Measurements from ENCODE around the gene MSANTD4. TPM values are rescaled to one million over a fixed set of nuclear protein-coding genes. Genes with fewer than 3 reads are reported as not detected.

MSANTD4 gene
- total RNA-seq, 1 donor from 2014 or later: 20.9 TPM

DNA sequence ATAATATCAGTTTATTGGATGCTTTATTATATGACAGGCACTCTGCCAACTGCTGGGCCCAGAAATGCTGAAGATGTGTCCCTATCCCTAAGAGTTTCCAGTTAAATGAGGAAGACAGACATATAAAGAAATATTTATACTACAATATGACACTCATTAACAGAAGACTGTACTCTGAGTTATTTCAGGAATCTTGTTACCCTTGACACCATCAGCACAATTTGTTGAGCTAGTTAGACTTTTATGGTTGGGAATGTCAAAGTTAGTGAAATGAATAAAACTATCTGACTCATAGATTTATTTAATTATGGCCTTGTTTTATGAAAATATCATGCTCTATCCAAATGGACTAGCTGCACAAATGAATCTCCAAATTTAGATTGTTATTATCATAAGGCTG, 25.6 kb upstream of the MSANTD4 start:
- no peaks in the 10 kb centered on the region for H3K27me3 ChIP-seq (ENCODE audit: control insufficient read depth in 3 of 3, insufficient read depth in 3 of 3, low read length in 3 of 3)
- no peak overlapping the region for H3K27ac ChIP-seq (ENCODE audit: low read depth, low read length)
- H3K36me3 ChIP-seq (ENCODE audit: control insufficient read depth in 3 of 3, insufficient read depth in 3 of 3, low read length in 3 of 3): no peaks in the 10 kb centered on the region
- no peaks in the 10 kb centered on the region for H3K4me1 ChIP-seq (ENCODE audit: control insufficient read depth in 3 of 3, insufficient read depth in 3 of 3, low read length in 3 of 3)
- no peak overlapping the region for H3K9ac ChIP-seq (ENCODE audit: low read depth in 1 of 3, low read length in 3 of 3)
- H3K9me3 ChIP-seq (ENCODE audit: control insufficient read depth in 3 of 3, low read length in 3 of 3): no peaks in the 10 kb centered on the region
- H3K4me3 ChIP-seq (ENCODE audit: low read length in 3 of 3): no peak overlapping the region

DNA sequence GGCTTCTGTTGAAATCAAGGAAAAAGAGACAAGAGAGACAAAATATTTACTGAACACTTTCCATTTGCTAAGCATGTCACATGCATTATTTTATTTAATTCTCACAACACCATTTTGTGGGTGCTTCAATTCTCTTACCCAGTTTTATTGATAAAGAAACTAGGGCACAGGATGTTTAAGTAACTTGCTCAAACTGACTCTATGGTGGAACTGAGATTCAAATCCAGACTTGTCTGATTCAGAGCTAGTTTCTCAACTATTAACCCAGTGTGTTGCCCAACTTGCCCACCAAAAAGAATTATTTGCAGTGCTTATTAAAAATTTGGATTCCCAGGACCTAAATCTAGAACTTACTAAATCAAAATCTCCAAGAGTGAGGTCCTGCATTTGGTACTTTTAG, 21.5 kb upstream of the MSANTD4 start:
- H3K4me3 ChIP-seq (ENCODE audit: low read length in 3 of 3): no peak overlapping the region
- H3K9ac ChIP-seq (ENCODE audit: low read depth in 1 of 3, low read length in 3 of 3): no peak overlapping the region
- no peaks in the 10 kb centered on the region for H3K4me1 ChIP-seq (ENCODE audit: control insufficient read depth in 3 of 3, insufficient read depth in 3 of 3, low read length in 3 of 3)
- H3K9me3 ChIP-seq (ENCODE audit: control insufficient read depth in 3 of 3, low read length in 3 of 3): no peaks in the 10 kb centered on the region
- H3K27ac ChIP-seq (ENCODE audit: low read depth, low read length): no peak overlapping the region
- H3K36me3 ChIP-seq (ENCODE audit: control insufficient read depth in 3 of 3, insufficient read depth in 3 of 3, low read length in 3 of 3): no peaks in the 10 kb centered on the region
- H3K27me3 ChIP-seq (ENCODE audit: control insufficient read depth in 3 of 3, insufficient read depth in 3 of 3, low read length in 3 of 3): no peaks in the 10 kb centered on the region

DNA sequence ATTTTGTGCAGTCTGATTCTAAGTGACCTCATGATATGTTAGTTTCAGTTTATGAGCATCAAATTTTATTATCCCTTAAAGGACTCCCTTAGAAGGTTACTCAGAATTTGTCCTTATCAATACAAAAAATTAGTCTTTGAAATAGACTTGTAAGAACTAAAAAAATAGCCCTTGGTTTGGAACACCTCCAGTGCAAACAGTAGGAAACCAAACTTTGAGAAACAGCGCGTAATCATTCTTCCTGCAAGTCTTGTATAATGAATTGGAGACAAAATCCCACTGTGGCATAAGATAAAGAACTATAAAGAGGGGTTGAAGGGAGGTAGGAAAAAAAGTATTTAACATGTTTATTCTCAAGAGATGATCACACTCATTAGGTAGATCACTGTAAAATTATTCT, 10.8 kb upstream of the MSANTD4 start:
- Histone ChIP-seq H3K4me1 (ENCODE audit: control insufficient read depth in 3 of 3, insufficient read depth in 3 of 3, low read length in 3 of 3) (no peaks in the 10 kb centered on the region), H3K9ac (ENCODE audit: low read depth in 1 of 3, low read length in 3 of 3) (no peak overlapping the region), H3K27ac (ENCODE audit: low read depth, low read length) (no peak overlapping the region), H3K9me3 (ENCODE audit: control insufficient read depth in 3 of 3, low read length in 3 of 3) (no peaks in the 10 kb centered on the region), H3K4me3 (ENCODE audit: low read length in 3 of 3) (no peak overlapping the region), H3K36me3 (ENCODE audit: control insufficient read depth in 3 of 3, insufficient read depth in 3 of 3, low read length in 3 of 3) (no peaks in the 10 kb centered on the region), H3K27me3 (ENCODE audit: control insufficient read depth in 3 of 3, insufficient read depth in 3 of 3, low read length in 3 of 3) (no peaks in the 10 kb centered on the region)

DNA sequence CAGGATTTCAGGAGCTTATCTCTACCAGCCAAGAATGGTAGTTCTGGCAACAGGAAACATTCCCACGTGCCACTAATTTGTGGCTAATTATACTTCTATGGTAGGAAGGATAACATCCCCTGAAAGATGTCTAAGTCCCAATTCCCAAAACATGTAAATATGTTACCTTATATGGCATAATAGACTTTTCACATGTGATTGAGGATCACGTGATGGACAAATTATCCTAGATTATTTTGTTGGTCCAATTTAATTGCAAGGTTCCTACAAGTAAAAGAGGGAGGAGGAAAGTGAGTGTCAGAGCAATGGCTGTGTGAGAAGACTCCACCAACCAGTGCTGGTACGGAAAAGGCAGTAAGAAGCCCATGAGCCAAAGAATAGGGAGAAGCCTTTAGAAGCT, 9.9 kb upstream of the MSANTD4 start:
- Histone ChIP-seq H3K9ac (ENCODE audit: low read depth in 1 of 3, low read length in 3 of 3) (no peak overlapping the region), H3K27ac (ENCODE audit: low read depth, low read length) (no peak overlapping the region), H3K27me3 (ENCODE audit: control insufficient read depth in 3 of 3, insufficient read depth in 3 of 3, low read length in 3 of 3) (no peaks in the 10 kb centered on the region), H3K36me3 (ENCODE audit: control insufficient read depth in 3 of 3, insufficient read depth in 3 of 3, low read length in 3 of 3) (no peaks in the 10 kb centered on the region), H3K9me3 (ENCODE audit: control insufficient read depth in 3 of 3, low read length in 3 of 3) (no peaks in the 10 kb centered on the region), H3K4me3 (ENCODE audit: low read length in 3 of 3) (no peak overlapping the region), H3K4me1 (ENCODE audit: control insufficient read depth in 3 of 3, insufficient read depth in 3 of 3, low read length in 3 of 3) (no peaks in the 10 kb centered on the region)

DNA sequence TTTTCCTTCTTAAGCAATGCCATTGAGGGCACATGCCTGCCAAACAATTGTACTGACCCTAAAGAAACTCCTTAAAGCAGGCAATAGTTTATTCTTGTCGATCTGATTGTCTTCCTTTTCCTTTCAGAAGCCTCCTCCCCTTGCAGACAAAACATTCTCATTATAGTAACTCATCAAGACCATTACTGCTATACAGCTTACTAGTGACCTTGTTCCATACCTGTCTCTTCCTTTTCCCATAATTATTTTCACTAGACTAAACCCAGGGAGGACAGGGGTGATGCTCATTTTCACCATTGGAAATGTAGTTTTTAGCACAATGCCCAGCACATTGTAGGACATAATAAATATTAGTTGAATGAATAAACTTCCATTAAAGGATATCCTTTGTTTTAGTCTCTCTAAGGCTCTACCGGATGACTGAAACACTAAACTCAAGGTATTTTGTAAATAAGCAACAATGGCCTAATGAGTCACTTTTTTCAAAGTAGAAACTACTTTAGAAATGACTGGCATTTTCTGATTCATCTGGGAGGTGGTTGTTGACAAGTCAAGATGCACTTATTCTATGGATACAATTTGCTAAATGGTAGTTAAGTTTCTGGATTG, 9.3 kb upstream of the MSANTD4 start:
- no peaks in the 10 kb centered on the region for H3K27me3 ChIP-seq (ENCODE audit: control insufficient read depth in 3 of 3, insufficient read depth in 3 of 3, low read length in 3 of 3)
- no peak overlapping the region for H3K4me3 ChIP-seq (ENCODE audit: low read length in 3 of 3)
- no peak overlapping the region for H3K9ac ChIP-seq (ENCODE audit: low read depth in 1 of 3, low read length in 3 of 3)
- no peaks in the 10 kb centered on the region for H3K9me3 ChIP-seq (ENCODE audit: control insufficient read depth in 3 of 3, low read length in 3 of 3)
- no peaks in the 10 kb centered on the region for H3K4me1 ChIP-seq (ENCODE audit: control insufficient read depth in 3 of 3, insufficient read depth in 3 of 3, low read length in 3 of 3)
- no peak overlapping the region for H3K27ac ChIP-seq (ENCODE audit: low read depth, low read length)
- H3K36me3 ChIP-seq (ENCODE audit: control insufficient read depth in 3 of 3, insufficient read depth in 3 of 3, low read length in 3 of 3): no peaks in the 10 kb centered on the region

DNA sequence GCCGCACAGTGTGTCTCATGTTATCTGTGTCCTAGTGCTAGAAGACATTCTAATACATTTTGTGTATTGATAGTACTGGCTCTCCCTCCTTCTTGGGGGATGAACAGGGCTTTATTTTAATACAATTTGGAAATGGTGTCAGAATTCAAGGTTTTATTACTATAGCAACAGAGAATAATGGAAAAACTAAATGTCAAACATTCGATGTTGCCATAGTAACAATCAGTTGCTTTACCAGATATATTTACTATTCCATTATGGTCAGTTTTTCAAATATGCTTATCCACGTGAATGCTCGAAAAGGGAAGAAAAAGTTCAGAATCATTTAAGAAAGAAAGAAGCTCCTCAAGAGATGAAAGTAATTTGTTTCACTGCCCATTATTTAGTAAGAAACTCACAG, 8.6 kb upstream of the MSANTD4 start:
- Histone ChIP-seq H3K4me1 (ENCODE audit: control insufficient read depth in 3 of 3, insufficient read depth in 3 of 3, low read length in 3 of 3) (no peaks in the 10 kb centered on the region), H3K27me3 (ENCODE audit: control insufficient read depth in 3 of 3, insufficient read depth in 3 of 3, low read length in 3 of 3) (no peaks in the 10 kb centered on the region), H3K27ac (ENCODE audit: low read depth, low read length) (no peak overlapping the region), H3K9me3 (ENCODE audit: control insufficient read depth in 3 of 3, low read length in 3 of 3) (no peaks in the 10 kb centered on the region), H3K9ac (ENCODE audit: low read depth in 1 of 3, low read length in 3 of 3) (no peak overlapping the region), H3K4me3 (ENCODE audit: low read length in 3 of 3) (no peak overlapping the region), H3K36me3 (ENCODE audit: control insufficient read depth in 3 of 3, insufficient read depth in 3 of 3, low read length in 3 of 3) (no peaks in the 10 kb centered on the region)

DNA sequence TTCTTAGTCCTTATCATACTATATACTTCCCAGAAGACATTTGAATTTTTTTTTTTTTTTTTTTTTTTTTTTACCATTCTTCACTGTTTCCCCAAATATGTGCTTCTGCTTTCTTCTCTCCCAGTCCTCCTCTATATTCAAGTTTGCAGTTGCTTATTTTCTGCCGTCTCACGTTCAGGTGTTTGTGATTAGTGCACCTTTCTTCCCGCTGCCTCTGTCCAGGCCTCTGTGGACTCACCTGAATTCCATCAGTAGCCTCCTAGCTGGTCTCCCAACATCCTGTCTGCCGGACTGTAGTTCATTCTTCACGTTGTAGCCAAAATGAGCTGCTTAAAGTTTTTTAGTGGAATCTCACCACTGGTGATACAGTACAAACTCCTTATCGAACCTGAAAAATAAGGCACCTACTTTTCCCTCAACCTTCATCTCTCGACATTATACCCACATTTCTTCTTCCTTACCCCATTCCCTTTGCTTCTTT, 795 bp upstream of the MSANTD4 start:
- Histone ChIP-seq H3K9ac (ENCODE audit: low read depth in 1 of 3, low read length in 3 of 3) (peak overlapping the region in 1 of 3 donors; percentile 69), H3K9me3 (ENCODE audit: control insufficient read depth in 3 of 3, low read length in 3 of 3) (no peaks in the 10 kb centered on the region), H3K27me3 (ENCODE audit: control insufficient read depth in 3 of 3, insufficient read depth in 3 of 3, low read length in 3 of 3) (no peaks in the 10 kb centered on the region), H3K4me3 (ENCODE audit: low read length in 3 of 3) (peak overlapping the region; percentile 89 to 97 (median 89)), H3K4me1 (ENCODE audit: control insufficient read depth in 3 of 3, insufficient read depth in 3 of 3, low read length in 3 of 3) (peaks cover 7 to 14% (median 10%) of the 10 kb centered on the region in 3 donors), H3K27ac (ENCODE audit: low read depth, low read length) (peak overlapping the region; percentile 34), H3K36me3 (ENCODE audit: control insufficient read depth in 3 of 3, insufficient read depth in 3 of 3, low read length in 3 of 3) (no peaks in the 10 kb centered on the region)

DNA sequence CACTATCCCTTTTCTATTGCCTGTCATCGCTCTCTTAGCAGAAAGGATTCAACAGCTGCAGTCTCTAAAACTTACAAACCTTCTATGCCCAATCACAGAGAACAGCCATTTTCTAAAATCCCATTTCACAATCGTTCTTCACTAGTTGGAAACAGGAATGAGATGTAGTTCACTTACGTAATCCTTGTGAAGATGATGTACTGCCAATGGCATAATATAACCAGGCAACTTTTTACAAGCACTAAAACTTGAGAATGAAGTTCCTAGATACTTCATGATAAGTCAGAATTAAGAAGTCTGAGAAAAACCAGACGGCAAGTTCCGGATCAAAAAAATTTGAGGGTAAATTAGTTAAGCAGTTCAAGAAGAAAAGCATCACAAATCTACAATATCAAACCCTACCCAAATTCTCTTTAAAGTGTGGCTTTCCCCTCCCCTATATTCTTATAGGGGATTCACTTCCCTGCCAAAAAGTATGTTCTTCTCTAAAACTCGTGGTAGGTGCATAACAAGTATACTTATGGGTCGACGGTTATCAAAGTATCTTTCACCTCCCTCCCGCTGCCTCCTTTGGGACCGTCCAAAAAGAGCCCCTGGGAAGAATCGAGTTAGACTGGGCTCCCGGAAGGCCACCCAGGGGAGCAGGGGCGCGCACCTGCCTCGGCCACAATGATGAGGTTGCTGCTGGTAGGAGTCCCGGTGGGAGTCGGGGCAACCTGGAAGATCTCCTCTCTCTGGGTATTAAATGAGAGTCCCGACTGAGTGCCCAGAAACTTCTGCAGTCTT, 666 bp downstream of the MSANTD4 start:
- Histone ChIP-seq H3K27me3 (ENCODE audit: control insufficient read depth in 3 of 3, insufficient read depth in 3 of 3, low read length in 3 of 3) (no peaks in the 10 kb centered on the region), H3K4me3 (ENCODE audit: low read length in 3 of 3) (peak overlapping the region; percentile 89 to 97 (median 89)), H3K9ac (ENCODE audit: low read depth in 1 of 3, low read length in 3 of 3) (peak overlapping the region; percentile 80 to 84 (median 80)), H3K4me1 (ENCODE audit: control insufficient read depth in 3 of 3, insufficient read depth in 3 of 3, low read length in 3 of 3) (peaks cover 7 to 14% (median 10%) of the 10 kb centered on the region in 3 donors), H3K9me3 (ENCODE audit: control insufficient read depth in 3 of 3, low read length in 3 of 3) (no peaks in the 10 kb centered on the region), H3K27ac (ENCODE audit: low read depth, low read length) (peak overlapping the region; percentile 55), H3K36me3 (ENCODE audit: control insufficient read depth in 3 of 3, insufficient read depth in 3 of 3, low read length in 3 of 3) (no peaks in the 10 kb centered on the region)

DNA sequence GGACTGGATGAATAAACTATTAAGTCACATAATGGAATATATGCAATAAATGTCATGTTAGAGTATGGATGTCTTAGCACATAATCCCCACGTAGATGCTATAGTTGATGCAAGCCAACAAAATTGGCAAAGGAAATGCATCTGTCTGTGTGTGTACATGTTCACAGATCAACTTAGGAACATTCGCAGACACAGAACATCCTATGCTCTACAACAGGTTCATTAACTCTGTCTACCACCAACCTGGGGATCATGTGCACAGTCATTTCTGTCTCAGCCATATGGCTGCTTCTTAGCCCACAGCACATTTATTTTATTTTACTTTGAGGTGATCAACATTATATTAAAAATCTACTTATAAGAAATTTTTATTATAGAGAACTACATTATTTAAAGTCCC, 4.9 kb downstream of the MSANTD4 start:
- no peaks in the 10 kb centered on the region for H3K9me3 ChIP-seq (ENCODE audit: control insufficient read depth in 3 of 3, low read length in 3 of 3)
- H3K36me3 ChIP-seq (ENCODE audit: control insufficient read depth in 3 of 3, insufficient read depth in 3 of 3, low read length in 3 of 3): no peaks in the 10 kb centered on the region
- H3K9ac ChIP-seq (ENCODE audit: low read depth in 1 of 3, low read length in 3 of 3): no peak overlapping the region
- H3K4me1 ChIP-seq (ENCODE audit: control insufficient read depth in 3 of 3, insufficient read depth in 3 of 3, low read length in 3 of 3): peaks cover 10 to 18% (median 12%) of the 10 kb centered on the region in 3 donors
- no peak overlapping the region for H3K27ac ChIP-seq (ENCODE audit: low read depth, low read length)
- H3K27me3 ChIP-seq (ENCODE audit: control insufficient read depth in 3 of 3, insufficient read depth in 3 of 3, low read length in 3 of 3): no peaks in the 10 kb centered on the region
- no peak overlapping the region for H3K4me3 ChIP-seq (ENCODE audit: low read length in 3 of 3)

DNA sequence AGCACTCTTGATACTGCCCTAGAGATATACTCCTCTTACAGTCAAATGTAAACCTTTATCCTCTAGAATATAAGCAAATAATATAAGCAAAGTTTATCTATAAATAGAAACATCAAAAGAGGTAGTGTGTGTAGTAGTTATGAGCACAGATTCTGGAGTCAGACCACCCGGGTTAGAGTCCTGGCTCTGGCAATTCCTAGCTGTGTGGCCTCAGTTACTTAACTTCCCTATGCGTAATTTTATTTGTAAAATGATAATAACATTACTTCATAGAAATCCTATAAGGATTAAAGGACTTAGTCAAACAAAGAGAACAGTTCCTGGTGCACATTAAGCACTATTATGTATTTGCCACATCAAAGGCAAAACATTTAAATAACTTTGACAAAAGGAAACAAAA, 7.0 kb downstream of the MSANTD4 start:
- H3K4me3 ChIP-seq (ENCODE audit: low read length in 3 of 3): no peak overlapping the region
- peaks cover 0 to 8% (median 4%) of the 10 kb centered on the region in 3 donors for H3K4me1 ChIP-seq (ENCODE audit: control insufficient read depth in 3 of 3, insufficient read depth in 3 of 3, low read length in 3 of 3)
- no peak overlapping the region for H3K9ac ChIP-seq (ENCODE audit: low read depth in 1 of 3, low read length in 3 of 3)
- H3K27me3 ChIP-seq (ENCODE audit: control insufficient read depth in 3 of 3, insufficient read depth in 3 of 3, low read length in 3 of 3): no peaks in the 10 kb centered on the region
- no peaks in the 10 kb centered on the region for H3K9me3 ChIP-seq (ENCODE audit: control insufficient read depth in 3 of 3, low read length in 3 of 3)
- no peak overlapping the region for H3K27ac ChIP-seq (ENCODE audit: low read depth, low read length)
- H3K36me3 ChIP-seq (ENCODE audit: control insufficient read depth in 3 of 3, insufficient read depth in 3 of 3, low read length in 3 of 3): peaks cover 0 to 4% (median 4%) of the 10 kb centered on the region in 3 donors
